GM21619 (cell line): ENCODE measurements around the gene CCNL1.
A peak's percentile ranks its signal among the peaks of the same experiment; 100 is the strongest.

Source experiments
- ATAC-seq: cut with Tn5 transposase; IDR thresholded peaks from one replicate; pipeline ENCODE4 v1.9.1; 2021; ENCODE audit not compliant: unreplicated experiment

The CCNL1 gene

GRCh38 chr3:157147099-157147803, 12.7 kb downstream of the CCNL1 start:
- ATAC-seq: no peak

- no peak for ATAC-seq
These were observed 14.2 kb downstream of the CCNL1 start for GRCh38 chr3:157145606-157146322.

GRCh38 chr3:157142315-157142714, 17.6 kb downstream of the CCNL1 start:
- no peak for ATAC-seq

- ATAC-seq: no peak
These were observed 19.9 kb downstream of the CCNL1 start for GRCh38 chr3:157139938-157140534.

- ATAC-seq: peak; percentile 3
These were observed 23.1 kb downstream of the CCNL1 start for GRCh38 chr3:157136647-157137387.

GRCh38 chr3:157135671-157136396, 24.1 kb downstream of the CCNL1 start:
- ATAC-seq: no peak

- peak; percentile 58 for ATAC-seq
These were observed 25.2 kb downstream of the CCNL1 start for GRCh38 chr3:157134620-157135191.

GRCh38 chr3:157133434-157134320, 26.3 kb downstream of the CCNL1 start:
- no peak for ATAC-seq

GRCh38 chr3:157132936-157133335, 27.0 kb downstream of the CCNL1 start:
- no peak for ATAC-seq

GRCh38 chr3:157132341-157132740, 27.6 kb downstream of the CCNL1 start:
- no peak for ATAC-seq

- ATAC-seq: no peak
These were observed 28.1 kb downstream of the CCNL1 start for GRCh38 chr3:157131861-157132260.

GRCh38 chr3:157130467-157131251, 29.3 kb downstream of the CCNL1 start:
- ATAC-seq: no peak

GRCh38 chr3:157129803-157130466, 30.0 kb downstream of the CCNL1 start:
- ATAC-seq: no peak

GRCh38 chr3:157128771-157129681, 30.9 kb downstream of the CCNL1 start:
- peak; percentile 23 for ATAC-seq

GRCh38 chr3:157127831-157128767, 31.8 kb downstream of the CCNL1 start:
- peak; percentile 53 for ATAC-seq

- no peak for ATAC-seq
These were observed 32.7 kb downstream of the CCNL1 start for GRCh38 chr3:157127268-157127667.
